ENCODE results near the gene EML6.
A peak's percentile ranks its signal among the peaks of the same experiment; 100 is the strongest.

The EML6 gene

GRCh38 chr2:54947136-54947535 lies 223.7 kb downstream of the EML6 start:
- DNase-seq: no peak
- in situ Hi-C loops (cut with MboI; ENCODE audit: low pct_unique_long_range_greater_than_20kb, low sequenced_read_pairs): no loop called here

GRCh38 chr2:54947646-54948045 lies 224.2 kb downstream of the EML6 start:
- in situ Hi-C loops (cut with MboI; ENCODE audit: low pct_unique_long_range_greater_than_20kb, low sequenced_read_pairs): no loop called here
- no peak for DNase-seq

DNA sequence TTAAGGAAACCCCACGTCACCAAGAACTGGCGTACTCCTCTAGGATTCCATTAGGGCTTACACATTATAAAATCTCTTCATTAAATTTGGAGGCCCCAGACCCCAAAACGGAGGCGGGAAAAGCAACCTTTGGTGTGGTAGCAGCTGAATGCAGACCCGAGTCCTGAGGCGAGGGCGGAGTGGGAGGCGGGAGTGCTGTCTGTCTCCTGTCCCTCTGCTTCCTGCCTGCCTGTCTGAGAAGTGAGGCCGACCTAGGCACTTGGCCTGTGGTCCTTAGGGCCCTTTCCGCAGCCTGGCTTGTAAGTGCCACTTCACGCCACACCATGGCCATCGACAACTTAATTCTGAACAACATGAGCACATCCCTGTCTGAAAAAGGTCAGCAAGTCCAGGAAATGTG lies 224.7 kb downstream of the EML6 start:
- in situ Hi-C loops (cut with MboI; ENCODE audit: low pct_unique_long_range_greater_than_20kb, low sequenced_read_pairs): no loop called here
- no peak for DNase-seq

- in situ Hi-C loops (cut with MboI; ENCODE audit: low pct_unique_long_range_greater_than_20kb, low sequenced_read_pairs): no loop called here
- no peak for DNase-seq
Measured at GRCh38 chr2:54949431-54949830, 226.0 kb downstream of the EML6 start.

DNA sequence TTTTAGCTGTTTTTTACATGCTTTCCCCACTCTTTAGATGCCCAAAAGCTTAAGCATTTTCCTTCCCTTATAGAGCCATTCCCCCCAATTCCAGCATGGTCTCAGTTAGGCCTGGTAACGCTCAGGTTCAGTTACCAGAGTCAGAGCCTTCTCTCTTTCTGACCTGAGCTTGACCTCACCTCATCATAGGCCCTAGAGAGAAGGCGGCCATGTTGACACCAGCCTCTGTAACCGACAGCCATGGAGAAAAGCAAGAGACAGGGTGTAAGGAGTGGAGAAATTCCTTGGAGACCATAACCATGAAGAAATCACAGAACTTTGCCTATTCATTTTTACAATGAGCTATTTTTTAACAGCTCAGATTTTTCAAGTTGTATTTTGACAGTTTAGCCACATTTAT lies 227.3 kb downstream of the EML6 start:
- in situ Hi-C loops (cut with MboI; ENCODE audit: low pct_unique_long_range_greater_than_20kb, low sequenced_read_pairs): no loop called here
- DNase-seq: no peak

DNA sequence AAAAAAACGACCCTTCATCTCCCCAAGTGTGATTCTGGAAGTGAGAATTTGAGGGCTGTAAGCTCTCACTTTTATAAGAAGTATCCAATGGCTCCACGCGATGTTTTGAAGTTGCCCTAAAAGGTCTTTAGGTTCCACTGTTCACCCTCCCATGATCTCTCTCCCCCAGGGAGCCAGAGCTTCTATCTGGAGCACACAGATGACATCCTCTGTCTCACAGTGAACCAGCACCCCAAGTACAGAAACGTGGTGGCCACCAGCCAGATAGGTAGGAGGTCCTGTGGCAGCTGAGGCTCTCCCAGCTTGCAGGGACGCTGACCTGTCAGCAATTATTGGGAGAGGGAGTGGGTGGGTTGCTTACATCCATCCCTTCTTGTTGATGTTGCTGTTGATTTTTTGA lies 229.0 kb downstream of the EML6 start:
- in situ Hi-C loops (cut with MboI; ENCODE audit: low pct_unique_long_range_greater_than_20kb, low sequenced_read_pairs): no loop called here
- no peak for DNase-seq

DNA sequence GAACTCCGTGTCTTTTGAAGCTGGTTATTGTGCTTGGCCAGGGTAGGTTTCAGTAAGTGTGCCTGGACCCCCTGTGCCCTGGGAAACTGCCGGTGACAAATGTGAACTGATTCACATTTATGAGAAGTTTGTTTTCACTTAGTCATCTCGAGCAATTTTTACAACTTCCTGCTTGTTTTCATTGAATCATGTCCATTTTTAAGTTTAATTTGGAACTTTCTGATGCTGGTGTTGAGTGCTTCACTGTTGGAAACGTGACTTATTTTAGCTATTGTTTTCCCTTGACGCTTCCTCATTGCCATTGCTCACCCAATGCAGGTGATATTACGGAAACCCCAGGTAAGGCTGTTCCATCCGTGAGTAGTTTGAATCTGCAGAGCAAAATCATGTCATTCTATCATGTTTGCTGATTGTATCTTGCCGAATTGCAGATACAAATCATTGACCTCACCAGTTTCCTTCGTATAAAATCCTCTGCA lies 229.6 kb downstream of the EML6 start:
- DNase-seq: no peak
- in situ Hi-C loops (cut with MboI; ENCODE audit: low pct_unique_long_range_greater_than_20kb, low sequenced_read_pairs): no loop called here

DNA sequence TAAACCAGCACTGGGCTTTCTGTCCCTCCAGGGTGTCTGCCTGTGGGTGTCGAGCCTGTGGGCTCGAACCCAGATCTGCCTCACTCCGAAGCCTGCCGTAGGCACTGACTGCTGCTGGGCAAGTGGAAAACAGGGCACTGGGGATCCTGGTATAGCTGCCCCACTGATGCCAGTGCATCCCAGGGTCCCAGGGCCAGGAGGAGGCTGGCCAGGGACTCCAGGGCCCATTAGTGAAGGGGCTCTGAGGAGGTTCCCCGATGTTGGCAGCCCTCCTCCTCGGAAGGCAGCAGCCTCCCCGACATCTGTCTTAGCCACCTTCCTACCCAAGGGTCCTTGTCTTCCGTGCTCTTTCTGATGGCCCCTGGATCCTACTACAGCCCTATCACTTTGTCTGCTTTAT lies 230.7 kb downstream of the EML6 start:
- no peak for DNase-seq
- in situ Hi-C loops (cut with MboI; ENCODE audit: low pct_unique_long_range_greater_than_20kb, low sequenced_read_pairs): no loop called here

- DNase-seq: no peak
- in situ Hi-C loops (cut with MboI; ENCODE audit: low pct_unique_long_range_greater_than_20kb, low sequenced_read_pairs): no loop called here
Measured at GRCh38 chr2:54954705-54955357, 231.4 kb downstream of the EML6 start.

- in situ Hi-C loops (cut with MboI; ENCODE audit: low pct_unique_long_range_greater_than_20kb, low sequenced_read_pairs): no loop called here
- peak; percentile 46 for DNase-seq
Measured at GRCh38 chr2:54955358-54956110, 232.1 kb downstream of the EML6 start.

GRCh38 chr2:54956111-54956627 lies 232.7 kb downstream of the EML6 start:
- DNase-seq: no peak
- in situ Hi-C loops (cut with MboI; ENCODE audit: low pct_unique_long_range_greater_than_20kb, low sequenced_read_pairs): no loop called here

DNA sequence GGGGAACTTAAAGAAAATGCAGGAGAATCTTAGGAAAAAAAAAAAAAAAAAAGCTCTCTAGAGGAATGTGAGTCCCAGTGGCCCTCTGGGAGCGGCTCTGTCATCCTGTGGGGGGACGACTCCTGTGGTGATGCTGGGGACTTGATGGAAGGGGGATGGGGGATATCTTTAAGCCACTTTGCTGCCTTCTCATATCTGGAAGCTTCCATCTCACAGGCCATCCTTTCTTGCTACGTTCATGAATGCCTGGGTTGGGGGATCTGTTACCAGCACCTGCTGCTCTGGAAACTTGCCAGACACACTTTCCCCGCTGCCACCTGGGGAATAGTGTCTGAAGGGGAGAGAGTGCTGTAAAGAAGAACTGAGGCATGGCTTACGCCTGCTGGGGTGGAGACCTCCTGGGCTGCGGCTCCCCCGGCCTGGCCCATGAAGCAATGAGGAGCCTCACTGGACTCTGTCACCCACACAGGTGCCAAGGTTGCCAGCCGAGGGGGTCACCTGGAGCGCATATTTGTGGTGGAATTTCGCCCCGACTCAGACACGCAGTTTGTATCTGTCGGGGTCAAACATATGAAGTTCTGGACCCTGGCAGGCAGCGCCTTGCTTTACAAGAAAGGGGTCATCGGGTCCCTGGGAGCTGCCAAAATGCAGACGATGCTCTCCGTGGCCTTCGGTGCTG lies 234.0 kb downstream of the EML6 start:
- DNase-seq: no peak
- in situ Hi-C loops (cut with MboI; ENCODE audit: low pct_unique_long_range_greater_than_20kb, low sequenced_read_pairs): no loop called here

DNA sequence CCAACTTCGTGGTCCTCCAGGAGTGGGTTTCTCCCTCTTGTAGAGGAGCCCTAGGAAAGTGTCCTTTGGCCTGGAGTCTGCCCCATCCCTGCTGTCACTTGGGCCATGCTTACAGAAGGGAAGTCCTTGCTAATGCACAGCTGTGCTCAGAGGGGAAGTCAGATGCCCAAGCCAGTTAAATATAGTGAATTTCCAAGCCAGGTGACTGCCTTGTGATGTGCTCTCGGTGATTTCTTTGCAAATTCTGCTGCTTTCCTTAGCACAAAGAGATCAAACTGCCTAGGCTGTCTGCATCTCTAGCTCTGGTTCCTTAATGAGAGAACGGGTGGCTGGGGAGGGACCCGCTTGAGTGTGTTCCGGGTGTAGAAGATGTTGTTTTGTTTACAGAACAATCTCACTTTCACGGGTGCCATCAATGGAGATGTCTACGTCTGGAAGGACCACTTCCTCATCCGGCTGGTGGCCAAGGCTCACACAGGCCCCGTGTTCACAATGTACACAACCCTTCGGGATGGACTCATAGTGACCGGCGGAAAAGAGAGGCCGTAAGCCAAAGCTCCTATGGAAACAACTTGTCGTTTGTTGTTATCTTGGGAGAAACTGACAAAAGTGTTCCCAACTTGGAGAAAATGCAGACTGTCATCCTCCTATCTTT lies 235.4 kb downstream of the EML6 start:
- no peak for DNase-seq
- in situ Hi-C loops (cut with MboI; ENCODE audit: low pct_unique_long_range_greater_than_20kb, low sequenced_read_pairs): no loop called here

DNA sequence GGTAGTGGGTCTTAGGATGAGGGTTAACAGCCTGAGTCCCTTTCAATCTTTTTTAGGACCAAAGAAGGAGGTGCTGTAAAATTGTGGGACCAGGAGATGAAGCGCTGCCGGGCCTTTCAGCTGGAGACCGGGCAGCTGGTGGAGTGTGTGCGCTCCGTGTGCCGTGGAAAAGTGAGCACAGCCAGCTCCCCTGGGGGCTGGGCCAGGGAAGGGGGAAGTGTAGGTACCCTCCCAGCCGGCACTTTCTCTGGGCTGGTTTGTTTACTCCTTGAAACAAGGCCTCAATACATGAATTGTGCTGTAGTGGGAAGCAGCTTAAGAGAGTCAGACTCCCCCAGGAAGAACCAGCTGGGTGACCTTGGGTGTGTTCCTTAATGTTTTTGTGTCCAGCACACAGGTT lies 236.7 kb downstream of the EML6 start:
- no peak for DNase-seq
- in situ Hi-C loops (cut with MboI; ENCODE audit: low pct_unique_long_range_greater_than_20kb, low sequenced_read_pairs): no loop called here

- no peak for DNase-seq
- in situ Hi-C loops (cut with MboI; ENCODE audit: low pct_unique_long_range_greater_than_20kb, low sequenced_read_pairs): no loop called here
Measured at GRCh38 chr2:54962511-54962910, 239.0 kb downstream of the EML6 start.

DNA sequence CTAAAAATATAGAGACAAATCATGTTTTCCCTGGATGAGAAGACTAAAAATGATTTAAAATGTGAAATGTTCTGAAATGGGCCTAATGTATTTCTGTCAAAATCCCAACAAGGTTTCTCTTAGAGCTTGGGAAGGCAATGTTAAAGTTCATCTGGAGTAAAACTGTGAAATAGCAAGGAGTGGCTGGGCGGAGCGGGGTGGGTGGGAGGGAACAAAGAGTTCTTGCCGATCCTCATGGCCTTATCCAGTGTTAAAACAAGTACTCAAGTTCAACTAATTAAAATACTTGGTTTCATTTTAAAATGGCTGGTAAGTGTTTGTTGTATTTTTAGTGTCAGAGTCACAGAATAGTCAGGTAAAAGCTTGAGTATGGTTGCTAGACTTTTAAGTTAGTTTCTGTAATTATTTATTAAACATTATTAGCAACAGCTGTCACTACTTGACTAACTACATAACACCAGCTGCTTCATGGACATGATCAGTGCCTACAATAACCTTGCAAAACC lies 239.5 kb downstream of the EML6 start:
- DNase-seq: no peak
- in situ Hi-C loops (cut with MboI; ENCODE audit: low pct_unique_long_range_greater_than_20kb, low sequenced_read_pairs): no loop called here

DNA sequence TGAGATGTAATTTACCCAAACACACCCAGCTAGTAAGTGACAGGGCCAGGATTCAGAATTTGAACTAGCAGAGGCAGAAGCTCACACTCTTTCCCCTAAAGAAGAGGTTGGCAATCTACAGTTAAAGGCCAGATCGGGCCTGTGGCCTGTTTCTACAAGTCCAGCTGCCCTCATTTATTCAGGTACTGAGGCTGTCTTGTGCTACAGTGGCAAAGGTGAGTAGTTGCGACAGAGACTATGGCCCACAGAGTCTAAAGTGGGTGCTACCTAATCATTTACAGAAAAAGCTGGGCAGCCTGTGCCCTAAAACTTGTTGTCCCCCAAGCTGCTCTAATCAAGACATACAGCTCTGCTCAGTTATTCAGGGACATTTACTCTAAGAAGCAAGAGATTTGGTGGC lies 240.0 kb downstream of the EML6 start:
- in situ Hi-C loops (cut with MboI; ENCODE audit: low pct_unique_long_range_greater_than_20kb, low sequenced_read_pairs): no loop called here
- DNase-seq: no peak

DNA sequence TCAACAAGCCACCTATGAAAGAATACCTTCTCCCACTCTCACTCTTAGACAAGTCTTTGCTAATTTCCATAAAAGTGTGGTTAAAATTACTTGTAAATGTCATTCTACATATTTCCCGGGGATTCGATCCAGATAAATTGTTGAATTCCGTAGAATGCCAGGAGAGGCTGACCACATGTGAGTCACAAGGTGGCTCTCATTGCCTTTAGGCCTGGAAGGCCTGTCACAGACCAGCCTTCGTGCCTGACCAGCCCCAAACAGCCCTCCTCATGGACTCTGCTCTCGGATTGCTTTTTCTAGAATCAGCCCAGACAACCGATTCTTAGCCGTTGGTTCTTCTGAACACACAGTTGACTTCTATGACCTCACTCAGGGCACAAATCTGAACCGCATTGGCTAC lies 240.8 kb downstream of the EML6 start:
- in situ Hi-C loops (cut with MboI; ENCODE audit: low pct_unique_long_range_greater_than_20kb, low sequenced_read_pairs): no loop called here
- DNase-seq: no peak

DNA sequence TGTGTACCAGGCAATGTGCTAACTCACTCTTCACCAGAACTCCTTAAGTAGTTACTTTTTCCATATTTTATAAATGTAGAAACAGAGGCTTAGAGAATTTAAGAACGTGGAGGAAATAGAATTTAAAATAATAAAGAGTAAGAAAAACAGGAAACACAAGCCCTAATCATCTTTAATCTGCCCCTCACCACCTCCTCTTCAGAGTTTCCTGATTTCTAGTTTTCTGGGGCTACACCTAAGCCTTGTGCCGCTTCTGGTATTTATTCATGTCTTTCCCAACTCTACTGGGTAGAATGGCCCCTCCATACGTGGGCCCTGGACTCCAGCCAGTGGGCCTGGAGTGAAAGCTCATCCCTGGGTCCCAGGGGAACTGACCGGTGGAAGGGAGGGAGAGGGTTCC lies 241.4 kb downstream of the EML6 start:
- no peak for DNase-seq
- in situ Hi-C loops (cut with MboI; ENCODE audit: low pct_unique_long_range_greater_than_20kb, low sequenced_read_pairs): no loop called here

Measured in KBM-7 (cell line).